HG02798 (cell line): ENCODE results near the gene CCNT1.
"Not testable (repeated sequence)": the region's sequence is repeated elsewhere in the genome, so short reads cannot be mapped to it uniquely, and the experiment has no call there.

Experiments
- ATAC-seq: cut with Tn5 transposase; IDR thresholded peaks from one replicate; pipeline ENCODE4 v1.9.1; 2021; ENCODE audit warnings: mild to moderate bottlenecking; ENCODE audit not compliant: unreplicated experiment, poor library complexity

CCNT1 gene

DNA sequence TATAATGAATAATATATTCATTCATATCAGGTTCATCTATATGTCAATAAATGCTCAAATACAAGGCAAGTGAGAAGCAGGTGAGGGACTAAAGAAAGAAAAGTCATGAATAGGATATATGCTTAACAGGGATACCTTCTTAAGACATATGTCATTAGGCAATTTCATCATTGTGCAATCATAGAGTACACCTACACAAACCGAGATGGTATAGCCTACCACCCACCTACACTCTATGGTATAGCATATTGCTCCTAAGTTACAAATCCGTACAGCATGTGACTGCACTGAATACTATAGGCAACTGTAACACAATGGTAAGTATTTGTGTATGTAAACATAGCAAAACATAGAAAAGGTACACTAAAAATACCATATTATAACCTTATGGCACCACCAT is 73.5 kb downstream of the CCNT1 start:
- ATAC-seq, result no peak

DNA sequence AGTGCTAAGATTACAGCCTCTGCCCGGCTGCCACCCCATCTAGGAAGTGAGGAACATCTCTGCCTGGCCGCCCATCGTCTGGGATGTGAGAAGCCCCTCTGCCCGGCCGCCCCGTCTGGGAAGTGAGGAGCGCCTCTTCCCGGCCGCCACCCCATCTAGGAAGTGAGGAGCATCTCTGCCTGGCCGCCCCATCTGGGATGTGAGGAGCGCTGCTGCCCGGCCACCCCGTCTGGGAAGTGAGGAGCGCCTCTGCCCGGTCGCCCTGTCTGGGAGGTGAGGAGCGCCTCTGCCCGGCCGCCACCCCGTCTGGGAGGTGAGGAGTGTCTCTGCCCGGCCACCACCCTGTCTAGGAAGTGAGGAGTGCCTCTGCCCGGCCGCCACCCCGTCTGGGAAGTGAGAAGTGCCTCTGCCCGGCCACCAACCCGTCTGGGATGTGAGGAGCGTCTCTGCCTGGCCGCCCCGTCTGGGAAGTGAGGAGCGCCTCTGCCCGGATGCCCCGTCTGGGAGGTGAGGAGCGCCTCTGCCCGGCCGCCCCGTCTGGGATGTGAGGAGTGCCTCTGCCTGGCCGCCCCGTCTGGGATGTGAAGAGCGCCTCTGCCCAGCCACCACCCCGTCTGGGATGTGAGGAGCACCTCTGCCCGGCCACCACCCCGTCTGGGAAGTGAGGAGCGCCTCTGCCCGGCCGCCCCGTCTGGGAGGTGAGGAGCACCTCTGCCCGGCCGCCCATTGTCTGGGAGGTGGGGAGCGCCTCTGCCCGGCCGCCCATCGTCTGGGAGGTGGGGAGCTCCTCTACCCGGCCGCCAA is 74.6 kb downstream of the CCNT1 start:
- not testable (repeated sequence) for ATAC-seq

DNA sequence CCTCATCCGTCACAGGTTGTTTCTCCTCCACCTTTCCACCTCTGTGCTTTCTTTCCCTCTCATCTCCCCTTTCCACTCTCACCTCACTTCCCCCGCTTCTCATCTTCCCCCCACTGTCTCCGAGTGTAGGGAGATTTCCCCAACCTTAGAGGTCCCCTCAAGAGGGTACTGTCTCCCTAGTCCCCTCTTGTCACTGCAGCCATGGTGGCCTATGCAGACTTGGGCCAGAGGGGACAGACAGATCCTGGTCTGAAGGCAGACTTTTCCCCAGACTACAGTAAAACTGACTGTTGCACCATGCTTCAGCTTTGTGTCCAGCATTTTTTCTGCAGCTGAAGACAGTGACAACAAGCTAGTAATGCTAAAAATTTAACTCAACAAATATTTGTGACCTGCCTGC is 75.7 kb downstream of the CCNT1 start:
- ATAC-seq, result no peak

DNA sequence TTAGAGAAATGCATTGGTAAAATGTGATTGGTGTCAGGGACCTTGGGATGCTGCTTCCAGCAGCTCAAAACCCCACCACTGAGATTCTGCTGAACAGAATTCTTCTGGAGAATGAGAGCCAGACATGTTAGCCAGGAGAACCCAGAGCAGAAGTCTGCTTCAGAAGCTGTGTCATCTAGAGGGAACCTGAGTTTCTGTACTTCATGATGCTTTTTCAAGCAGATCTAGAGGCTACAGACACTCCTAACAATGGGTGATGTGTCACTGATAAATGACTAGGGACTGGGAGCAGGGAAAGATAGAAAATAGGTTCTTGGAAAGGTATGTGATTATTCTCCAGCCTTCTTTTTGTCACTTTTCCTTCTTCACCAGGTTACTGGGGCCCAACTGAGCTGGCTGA is 76.1 kb downstream of the CCNT1 start:
- no peak for ATAC-seq
